Keratinocyte (primary cell): ENCODE measurements around the gene SRD5A3. TPM values are rescaled to one million over a fixed set of nuclear protein-coding genes. Genes with fewer than 3 reads are reported as not detected.

Experiments used
- DNase-seq: peaks from one replicate; pipeline ENCODE4 v3.0.0-alpha.2; 2011; ENCODE audit warnings: low read depth, missing footprints, low spot score
- FAIRE-seq: peaks from 2 replicates; lab custom pipeline; 2011; peaks lifted over from hg19 to GRCh38; lab: Jason Lieb, UNC
- H2AFZ ChIP-seq: 2 replicates; pipeline ENCODE4 v1.6.0; 2012; ENCODE audit warnings: low read length, control low read depth, inconsistent platforms; ENCODE audit not compliant: control insufficient read depth
- H3K27ac ChIP-seq: 2 replicates; pipeline ENCODE4 v1.5.1; 2011; ENCODE audit warnings: low read length; ENCODE audit not compliant: control insufficient read depth, insufficient read depth
- H3K27me3 ChIP-seq: 3 replicates; pipeline ENCODE4 v1.6.0; 2011; ENCODE audit warnings: low read length; ENCODE audit not compliant: control insufficient read depth, insufficient read depth; ENCODE audit errors: extremely low read depth
- H3K36me3 ChIP-seq, 2 experiments: 2 replicates in 1 of 2; 3 replicates in 1 of 2; pipeline ENCODE4 v1.5.1; 2011; ENCODE audit warnings: low read length in 2 of 2, mild to moderate bottlenecking in 1 of 2; ENCODE audit not compliant: control insufficient read depth in 2 of 2, insufficient read depth in 2 of 2; ENCODE audit errors: extremely low read depth in 1 of 2
- H3K4me1 ChIP-seq: 3 replicates; pipeline ENCODE4 v1.5.1; 2011; ENCODE audit warnings: low read length; ENCODE audit not compliant: control insufficient read depth, insufficient read depth; ENCODE audit errors: extremely low read depth
- H3K4me2 ChIP-seq: 3 replicates; pipeline ENCODE4 v1.6.0; 2011; ENCODE audit warnings: low read depth, low read length; ENCODE audit not compliant: control insufficient read depth, insufficient read depth; ENCODE audit errors: extremely low read depth
- H3K4me3 ChIP-seq, 3 experiments: fragments of 200-600 bp in 1 of 3; sonication (generic) in 1 of 3; 2 replicates in 2 of 3; 3 replicates in 1 of 3; pipeline ENCODE4 v1.5.1; 2011 to 2016; ENCODE audit warnings: low read length in 3 of 3, mild to moderate bottlenecking in 3 of 3, control low read depth in 2 of 3, inconsistent platforms in 1 of 3, low read depth in 1 of 3, mixed read lengths in 1 of 3, mixed run types in 1 of 3, moderate library complexity in 1 of 3; ENCODE audit not compliant: control insufficient read depth in 2 of 3, insufficient read depth in 2 of 3; ENCODE audit errors: extremely low read depth in 1 of 3
- H3K79me2 ChIP-seq: 2 replicates; pipeline ENCODE4 v1.6.0; 2012; ENCODE audit warnings: low read length; ENCODE audit not compliant: control insufficient read depth, insufficient read depth
- H3K9ac ChIP-seq: 3 replicates; pipeline ENCODE4 v1.6.0; 2011; ENCODE audit warnings: low read length; ENCODE audit not compliant: control insufficient read depth, insufficient read depth; ENCODE audit errors: extremely low read depth
- H3K9me1 ChIP-seq: 3 replicates; pipeline ENCODE4 v1.6.0; 2011; ENCODE audit warnings: low read length; ENCODE audit not compliant: control insufficient read depth, insufficient read depth; ENCODE audit errors: extremely low read depth
- H3K9me3 ChIP-seq: 2 replicates; pipeline ENCODE4 v1.5.1; 2012; ENCODE audit warnings: low read depth, low read length; ENCODE audit not compliant: control insufficient read depth
- H4K20me1 ChIP-seq: 3 replicates; pipeline ENCODE4 v1.6.0; 2011; ENCODE audit warnings: low read length; ENCODE audit not compliant: control insufficient read depth, insufficient read depth; ENCODE audit errors: extremely low read depth
- EZH2 ChIP-seq: IDR thresholded peaks from one replicate; pipeline ENCODE4 v1.6.1; 2012; ENCODE audit warnings: inconsistent platforms, mild to moderate bottlenecking, low read length, moderate library complexity
- dilution Hi-C: fragments of 300-500 bp; cut with MboI; formaldehyde crosslinking; loops from one replicate; pipeline ENCODE4 v1.7.0; 2020; ENCODE audit warnings: low sequenced_read_pairs; ENCODE audit not compliant: extremely low pct_ligation_motif_present
- polyA plus RNA-seq, 5 experiments: library from polyadenylated mRNA; depleted of rRNA in 3 of 5; stranded (reverse) in 3 of 5; stranded (forward) in 1 of 5; unstranded in 1 of 5; fragments of >200 nt; gene quantifications; 1 replicate in 1 of 5; 2 replicates in 3 of 5; 3 replicates in 1 of 5; pipeline versions ENCODE4 v1.2.1 to v1.2.3, GENCODE V29; 2011 to 2012; ENCODE audit warnings: missing spikeins in 2 of 5, low read depth in 1 of 5, low replicate concordance in 1 of 5
- TF ChIP-seq, protein P1 (sequence below), 3 experiments: IDR thresholded peaks in 1 of 3; conservative IDR thresholded peaks in 1 of 3; optimal IDR thresholded peaks in 1 of 3; 2 replicates in 2 of 3; 3 replicates in 1 of 3; pipeline versions ENCODE3 to v1.5.1; 2011; ENCODE audit warnings: low read length in 3 of 3, mild to moderate bottlenecking in 3 of 3, moderate library complexity in 2 of 3, control low read depth in 1 of 3, inconsistent platforms in 1 of 3; ENCODE audit not compliant: insufficient read depth in 2 of 3; ENCODE audit errors: extremely low read depth in 1 of 3

Gene SRD5A3
- polyA plus RNA-seq, 1 donor (not counting 4 experiments of a cell fraction or from before 2014, with no cell fraction given) = 15.6 TPM

GRCh38 chr4:55343887-55344286 is 2.2 kb upstream of the SRD5A3 start:
- TF ChIP-seq, protein P1, sequence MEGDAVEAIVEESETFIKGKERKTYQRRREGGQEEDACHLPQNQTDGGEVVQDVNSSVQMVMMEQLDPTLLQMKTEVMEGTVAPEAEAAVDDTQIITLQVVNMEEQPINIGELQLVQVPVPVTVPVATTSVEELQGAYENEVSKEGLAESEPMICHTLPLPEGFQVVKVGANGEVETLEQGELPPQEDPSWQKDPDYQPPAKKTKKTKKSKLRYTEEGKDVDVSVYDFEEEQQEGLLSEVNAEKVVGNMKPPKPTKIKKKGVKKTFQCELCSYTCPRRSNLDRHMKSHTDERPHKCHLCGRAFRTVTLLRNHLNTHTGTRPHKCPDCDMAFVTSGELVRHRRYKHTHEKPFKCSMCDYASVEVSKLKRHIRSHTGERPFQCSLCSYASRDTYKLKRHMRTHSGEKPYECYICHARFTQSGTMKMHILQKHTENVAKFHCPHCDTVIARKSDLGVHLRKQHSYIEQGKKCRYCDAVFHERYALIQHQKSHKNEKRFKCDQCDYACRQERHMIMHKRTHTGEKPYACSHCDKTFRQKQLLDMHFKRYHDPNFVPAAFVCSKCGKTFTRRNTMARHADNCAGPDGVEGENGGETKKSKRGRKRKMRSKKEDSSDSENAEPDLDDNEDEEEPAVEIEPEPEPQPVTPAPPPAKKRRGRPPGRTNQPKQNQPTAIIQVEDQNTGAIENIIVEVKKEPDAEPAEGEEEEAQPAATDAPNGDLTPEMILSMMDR (optimal IDR thresholded peaks at IDR 0.05 in 1 of 3, IDR thresholded peaks at IDR 0.05 in 1 of 3, conservative IDR thresholded peaks at IDR 0.05 in 1 of 3; ENCODE audit: extremely low read depth in 1 of 3, insufficient read depth in 2 of 3, low read length in 3 of 3) = no peak
- TF ChIP-seq EZH2 = no peak
- H3K9me3 ChIP-seq = no peaks in the 10 kb centered on the region
- no peaks in the 10 kb centered on the region for H3K27me3 ChIP-seq
- H2AFZ ChIP-seq = no peak overlapping the region
- no peaks in the 10 kb centered on the region for H3K9me1 ChIP-seq
- no peak for DNase-seq
- no peaks in the 10 kb centered on the region for H4K20me1 ChIP-seq
- no peak overlapping the region for H3K4me3 ChIP-seq
- H3K9ac ChIP-seq = no peak overlapping the region
- H3K4me2 ChIP-seq = no peak overlapping the region
- no peak overlapping the region for H3K27ac ChIP-seq
- no peaks in the 10 kb centered on the region for H3K79me2 ChIP-seq
- H3K36me3 ChIP-seq = no peaks in the 10 kb centered on the region
- dilution Hi-C loops = no loop called here
- no peak for FAIRE-seq
- H3K4me1 ChIP-seq = peaks cover 8% of the 10 kb centered on the region

DNA sequence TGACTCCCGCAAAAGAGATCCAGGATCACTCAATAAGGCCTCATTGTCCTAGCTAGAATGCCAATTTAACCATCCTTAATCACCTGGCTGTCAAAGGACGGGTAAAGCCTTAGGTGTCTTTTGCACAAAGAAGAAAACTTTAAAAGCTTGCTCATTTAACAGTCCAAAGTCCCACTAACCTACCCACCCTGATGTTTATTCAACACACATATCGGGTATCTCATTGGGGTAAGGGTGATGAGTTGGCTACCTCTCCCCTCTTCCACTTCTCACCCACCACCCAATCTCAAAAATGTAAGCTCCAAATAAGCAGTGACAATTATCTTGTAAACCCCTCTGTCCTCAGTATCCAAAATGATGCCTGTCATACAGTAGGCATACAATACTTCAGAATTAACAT is 988 bp upstream of the SRD5A3 start:
- DNase-seq = no peak
- Histone ChIP-seq H3K36me3 (no peaks in the 10 kb centered on the region), H3K4me2 (no peak overlapping the region), H2AFZ (no peak overlapping the region), H4K20me1 (no peaks in the 10 kb centered on the region), H3K9me3 (no peaks in the 10 kb centered on the region), H3K4me1 (peaks cover 8% of the 10 kb centered on the region), H3K9ac (no peak overlapping the region), H3K27ac (no peak overlapping the region), H3K27me3 (no peaks in the 10 kb centered on the region), H3K79me2 (no peaks in the 10 kb centered on the region), H3K4me3 (no peak overlapping the region), H3K9me1 (no peaks in the 10 kb centered on the region)
- FAIRE-seq = no peak
- dilution Hi-C loops = no loop called here
- TF ChIP-seq EZH2 = no peak
- TF ChIP-seq, protein P1 (optimal IDR thresholded peaks at IDR 0.05 in 1 of 3, IDR thresholded peaks at IDR 0.05 in 1 of 3, conservative IDR thresholded peaks at IDR 0.05 in 1 of 3; ENCODE audit: extremely low read depth in 1 of 3, insufficient read depth in 2 of 3, low read length in 3 of 3) = no peak
